K562 (cell line): ENCODE measurements around the gene LAMB1. TPM values are rescaled to one million over a fixed set of nuclear protein-coding genes. Genes with fewer than 3 reads are reported as not detected.

Source experiments
- ATAC-seq: fragments of 200-7000 bp; cut with Tn5 transposase; 3 replicates; pipeline ENCODE4 v1.9.1; 2020; ENCODE audit warnings: moderate library complexity
- BruUV-seq: library from RNA; stranded (reverse); fragments of 400-500 nt; replicated peaks from 2 replicates; lab custom pipeline; 2021; lab: Mats Ljungman, UMichigan
- CTCF ChIA-PET: fragments of 300-600 bp; formaldehyde crosslinking; extraction: SDS; loops from one replicate; lab custom pipeline; 2021; ENCODE audit warnings: low intra/inter-chr PET ratio; lab: Yijun Ruan, JAX
- POLR2A ChIA-PET: fragments of 300-600, 350-650 bp; sonication (Branson Sonifier 250); formaldehyde crosslinking; extraction: SDS; loops from one replicate; lab custom pipeline; 2021; ENCODE audit warnings: antibody characterized with exemption, inconsistent platforms; lab: Yijun Ruan, JAX
- DNase-seq, 4 experiments: peaks; one replicate each; pipeline versions ENCODE4 v3.0.0 to v3.0.0-alpha.2; 2011 to 2018; ENCODE audit warnings: low spot score in 3 of 4, mixed read lengths in 3 of 4; ENCODE audit errors: extremely low read depth in 1 of 4
- FAIRE-seq: peaks from 2 replicates; lab custom pipeline; 2011; peaks lifted over from hg19 to GRCh38; lab: Jason Lieb, UNC
- H2AFZ ChIP-seq: 2 replicates; pipeline ENCODE4 v1.6.0; 2011; ENCODE audit warnings: low read depth, low read length, control low read depth, inconsistent platforms
- H3K27ac ChIP-seq: fragments of 200-600 bp; 3 replicates; pipeline ENCODE4 v1.8.0; 2011; ENCODE audit warnings: low read depth, mild to moderate bottlenecking, control low read depth, inconsistent platforms, low read length, moderate library complexity, mixed read lengths; ENCODE audit errors: extremely low read depth
- H3K27me3 ChIP-seq, 2 experiments: fragments of 300-600 bp in 1 of 2; 2 replicates in 1 of 2; 3 replicates in 1 of 2; pipeline versions ENCODE4 v1.6.0 to v1.8.0; 2011; ENCODE audit warnings: inconsistent platforms in 2 of 2, low read length in 2 of 2, mild to moderate bottlenecking in 1 of 2, mixed read lengths in 1 of 2, moderate library complexity in 1 of 2; ENCODE audit not compliant: control insufficient read depth in 2 of 2, insufficient read depth in 2 of 2
- H3K36me3 ChIP-seq: fragments of 300-600 bp; 3 replicates; pipeline ENCODE4 v1.8.0; 2011; ENCODE audit warnings: mild to moderate bottlenecking, low read length, inconsistent platforms; ENCODE audit not compliant: control insufficient read depth, insufficient read depth
- H3K4me1 ChIP-seq, 2 experiments: fragments of 200-600 bp in 1 of 2; replicated peaks in 1 of 2; 2 replicates in 1 of 2; 3 replicates in 1 of 2; pipeline versions ENCODE4 v1.5.1 to v1.8.0; 2011; ENCODE audit warnings: inconsistent platforms in 2 of 2, low read length in 2 of 2, mild to moderate bottlenecking in 1 of 2, mixed read lengths in 1 of 2, moderate library complexity in 1 of 2; ENCODE audit not compliant: control insufficient read depth in 2 of 2, insufficient read depth in 2 of 2
- H3K4me2 ChIP-seq: 2 replicates; pipeline ENCODE4 v1.6.1; 2011; ENCODE audit warnings: low read length, control low read depth, inconsistent platforms, mixed read lengths; ENCODE audit not compliant: insufficient read depth
- H3K4me3 ChIP-seq: fragments of 200-600 bp; sonication (generic), shearing (Covaris generic); 2 replicates; pipeline ENCODE4 v1.5.1; 2016; ENCODE audit warnings: control low read depth, inconsistent platforms
- H3K79me2 ChIP-seq: fragments of 200-600 bp; 3 replicates; pipeline ENCODE4 v1.8.0; 2011; ENCODE audit warnings: low read length, inconsistent platforms; ENCODE audit not compliant: control insufficient read depth, insufficient read depth
- H3K9ac ChIP-seq, 2 experiments: 2 replicates each; pipeline versions ENCODE4 v1.6.0 to v1.6.1; 2011; ENCODE audit warnings: low read depth in 2 of 2, low read length in 2 of 2, control low read depth in 1 of 2, inconsistent platforms in 1 of 2, mild to moderate bottlenecking in 1 of 2, mixed read lengths in 1 of 2; ENCODE audit not compliant: insufficient read depth in 1 of 2
- H3K9me1 ChIP-seq: one replicate; pipeline ENCODE4 v1.6.0; 2011; ENCODE audit warnings: inconsistent platforms, mild to moderate bottlenecking, low read length, moderate library complexity; ENCODE audit not compliant: control insufficient read depth, insufficient read depth
- H3K9me3 ChIP-seq: replicated peaks from 2 replicates; pipeline ENCODE4 v1.5.1; 2011; ENCODE audit warnings: low read depth, low read length, inconsistent platforms; ENCODE audit not compliant: control insufficient read depth, insufficient read depth
- H4K20me1 ChIP-seq: replicated peaks from 2 replicates; pipeline ENCODE4 v1.6.1; 2011; ENCODE audit warnings: low read length, inconsistent platforms, mixed read lengths; ENCODE audit not compliant: control insufficient read depth, insufficient read depth
- KDM1A ChIP-seq, 2 experiments: fragments of 450-650 bp; IDR thresholded peaks; 2 replicates each; pipeline ENCODE4 v1.6.1; 2016; ENCODE audit warnings: mild to moderate bottlenecking in 2 of 2
- KDM5B ChIP-seq: fragments of 200-600 bp; sonication (generic); IDR thresholded peaks from 2 replicates; pipeline ENCODE4 v1.6.1; 2012; ENCODE audit warnings: low read depth, mild to moderate bottlenecking, moderate library complexity, low read length, control low read depth, inconsistent platforms; ENCODE audit not compliant: insufficient replicate concordance
- TAF9B ChIP-seq: fragments of 450-650 bp; IDR thresholded peaks from 2 replicates; pipeline ENCODE4 v1.6.1; 2018; ENCODE audit warnings: mild to moderate bottlenecking; ENCODE audit not compliant: partially characterized antibody
- ZNF212 ChIP-seq: fragments of 450-650 bp; formaldehyde crosslinking; IDR thresholded peaks from 2 replicates; pipeline ENCODE4 v1.4.0; 2020; ENCODE audit warnings: mild to moderate bottlenecking
- ZNF436 ChIP-seq: fragments of 250-450, 450-650 bp; sonication (Bioruptor Pico); formaldehyde crosslinking; IDR thresholded peaks from 2 replicates; pipeline ENCODE4 v1.7.0; 2020; ENCODE audit warnings: mild to moderate bottlenecking
- WGBS: fragments of 100-300 bp; shearing (Covaris generic); methylation state at CpG from one replicate; pipeline ENCODE4 v1.1.6; 2016; ENCODE audit warnings: low coverage, mixed read lengths; ENCODE audit not compliant: insufficient coverage; ENCODE audit errors: missing lambda C conversion rate; 5-methylcytosine and 5-hydroxymethylcytosine counted together
- in situ Hi-C: fragments of 300-500 bp; cut with MboI; formaldehyde crosslinking; loops from 4 replicates; pipeline ENCODE4 v1.15.0; 2018; ENCODE audit warnings: inconsistent platforms, mixed read lengths
- intact Hi-C: fragments of 100-400 bp; cut with micrococcal nuclease; formaldehyde crosslinking; loops from 2 replicates; pipeline ENCODE4 v1.14.2; 2022
- polyA plus RNA-seq, 8 experiments: library from polyadenylated mRNA; depleted of rRNA in 4 of 8; stranded (reverse) in 5 of 8; unstranded in 3 of 8; fragments of >200 nt; fragmentation: Nextera tagmentation in 2 of 8; fragmentation: Illumina TruSeq in 1 of 8; extraction: Ambion mirVana in 2 of 8; extraction: Trizol in 1 of 8; gene quantifications; 2 replicates each; pipeline versions ENCODE4 v1.2.1 to v1.2.3, GENCODE V29; 2011 to 2014; ENCODE audit warnings: inconsistent platforms in 1 of 8, missing spikeins in 1 of 8
- total RNA-seq, 7 experiments: library from RNA; depleted of rRNA in 6 of 7; stranded (reverse); fragments of >200 nt in 6 of 7; fragmentation: Illumina TruSeq in 2 of 7; extraction: Trizol in 2 of 7; gene quantifications; 2 replicates each; pipeline versions ENCODE4 v1.2.1 to v1.2.3, GENCODE V29; 2011 to 2021; ENCODE audit warnings: low replicate concordance in 1 of 7
- TF ChIP-seq, protein P1 (sequence below): fragments of 450-650 bp; IDR thresholded peaks from 2 replicates; pipeline ENCODE4 v1.6.1; 2016; ENCODE audit warnings: borderline replicate concordance
- TF ChIP-seq, protein P2 (sequence below): fragments of 250-450 bp; sonication (Bioruptor Pico); IDR thresholded peaks from 2 replicates; pipeline ENCODE4 v1.4.0; 2020; ENCODE audit warnings: mild to moderate bottlenecking

The LAMB1 gene
- total and polyA plus RNA-seq, 9 of the 15 experiments (the other 6 are each of a cell fraction or from before 2014, with no cell fraction given): 6.0 to 17.7 (median 12.3) TPM

DNA sequence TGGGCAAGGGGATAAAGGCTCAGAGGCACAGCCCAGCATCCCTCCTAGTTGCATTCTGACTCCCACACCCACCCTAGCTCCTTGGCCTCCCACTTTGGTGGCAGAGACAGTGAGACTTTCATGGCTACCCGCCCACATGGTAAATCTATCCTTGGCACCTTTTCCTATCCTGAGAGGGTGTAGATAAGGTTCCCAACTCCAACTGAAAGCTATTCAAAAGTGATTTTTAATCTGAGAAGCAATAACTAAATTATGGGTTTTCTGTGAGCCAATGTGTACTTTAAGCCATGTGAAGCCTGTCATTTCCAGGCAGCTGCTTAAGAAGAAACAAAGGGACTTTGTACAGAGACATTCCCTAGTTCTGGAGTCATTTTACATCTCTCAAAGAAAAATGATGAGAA, 9.1 kb downstream of the LAMB1 start:
- Histone ChIP-seq H3K9ac (peak overlapping the region in 1 of 2 experiments; percentile 70; a peak in 2 of 4 replicates), H3K4me2 (no peak overlapping the region), H3K9me1 (no peaks in the 10 kb centered on the region), H3K9me3 (no peaks in the 10 kb centered on the region), H4K20me1 (no peaks in the 10 kb centered on the region), H3K79me2 (no peaks in the 10 kb centered on the region), H3K4me3 (no peak overlapping the region), H3K36me3 (peaks cover 4% of the 10 kb centered on the region; the same call in 1 of the 3 replicates), H2AFZ (no peak overlapping the region), H3K27ac (no peak overlapping the region), H3K4me1 (peaks cover 0 to 30% of the 10 kb centered on the region in 2 experiments; a peak in 4 of 5 replicates), H3K27me3 (no peaks in the 10 kb centered on the region)
- FAIRE-seq: no peak
- CTCF ChIA-PET: no interaction called here
- intact Hi-C loops: no loop called here
- POLR2A ChIA-PET: interaction anchor here (0.8 kb wide), 1 partner anchor 222 kb away, joined by 3 read pairs; no protein-coding TSS in a partner anchor
- BruUV-seq: no TSS peak
- ATAC-seq: no peak
- DNase-seq: no peak
- in situ Hi-C loops: no loop called here
- no peak for TF ChIP-seq KDM1A (IDR thresholded peaks at IDR 0.05)
- TF ChIP-seq KDM5B: no peak
- TF ChIP-seq, protein P1, sequence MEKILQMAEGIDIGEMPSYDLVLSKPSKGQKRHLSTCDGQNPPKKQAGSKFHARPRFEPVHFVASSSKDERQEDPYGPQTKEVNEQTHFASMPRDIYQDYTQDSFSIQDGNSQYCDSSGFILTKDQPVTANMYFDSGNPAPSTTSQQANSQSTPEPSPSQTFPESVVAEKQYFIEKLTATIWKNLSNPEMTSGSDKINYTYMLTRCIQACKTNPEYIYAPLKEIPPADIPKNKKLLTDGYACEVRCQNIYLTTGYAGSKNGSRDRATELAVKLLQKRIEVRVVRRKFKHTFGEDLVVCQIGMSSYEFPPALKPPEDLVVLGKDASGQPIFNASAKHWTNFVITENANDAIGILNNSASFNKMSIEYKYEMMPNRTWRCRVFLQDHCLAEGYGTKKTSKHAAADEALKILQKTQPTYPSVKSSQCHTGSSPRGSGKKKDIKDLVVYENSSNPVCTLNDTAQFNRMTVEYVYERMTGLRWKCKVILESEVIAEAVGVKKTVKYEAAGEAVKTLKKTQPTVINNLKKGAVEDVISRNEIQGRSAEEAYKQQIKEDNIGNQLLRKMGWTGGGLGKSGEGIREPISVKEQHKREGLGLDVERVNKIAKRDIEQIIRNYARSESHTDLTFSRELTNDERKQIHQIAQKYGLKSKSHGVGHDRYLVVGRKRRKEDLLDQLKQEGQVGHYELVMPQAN: no peak
- no peak for TF ChIP-seq TAF9B
- TF ChIP-seq, protein P2, sequence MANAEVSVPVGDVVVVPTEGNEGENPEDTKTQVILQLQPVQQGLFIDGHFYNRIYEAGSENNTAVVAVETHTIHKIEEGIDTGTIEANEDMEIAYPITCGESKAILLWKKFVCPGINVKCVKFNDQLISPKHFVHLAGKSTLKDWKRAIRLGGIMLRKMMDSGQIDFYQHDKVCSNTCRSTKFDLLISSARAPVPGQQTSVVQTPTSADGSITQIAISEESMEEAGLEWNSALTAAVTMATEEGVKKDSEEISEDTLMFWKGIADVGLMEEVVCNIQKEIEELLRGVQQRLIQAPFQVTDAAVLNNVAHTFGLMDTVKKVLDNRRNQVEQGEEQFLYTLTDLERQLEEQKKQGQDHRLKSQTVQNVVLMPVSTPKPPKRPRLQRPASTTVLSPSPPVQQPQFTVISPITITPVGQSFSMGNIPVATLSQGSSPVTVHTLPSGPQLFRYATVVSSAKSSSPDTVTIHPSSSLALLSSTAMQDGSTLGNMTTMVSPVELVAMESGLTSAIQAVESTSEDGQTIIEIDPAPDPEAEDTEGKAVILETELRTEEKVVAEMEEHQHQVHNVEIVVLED (CRISPR knock-in tag): no peak
- no peak for TF ChIP-seq ZNF436 (CRISPR knock-in tag)
- TF ChIP-seq ZNF212 (CRISPR knock-in tag): no peak
- 50% methylated on average over 1 of the region's 1 CpG for WGBS
